ENCODE results near the gene CARD11. TPM values are rescaled to one million over a fixed set of nuclear protein-coding genes. Genes with fewer than 3 reads are reported as not detected.

CARD11 gene
- total and polyA plus RNA-seq, 4 donors: 0.18 to 1.9 (median 1.5) TPM

DNA sequence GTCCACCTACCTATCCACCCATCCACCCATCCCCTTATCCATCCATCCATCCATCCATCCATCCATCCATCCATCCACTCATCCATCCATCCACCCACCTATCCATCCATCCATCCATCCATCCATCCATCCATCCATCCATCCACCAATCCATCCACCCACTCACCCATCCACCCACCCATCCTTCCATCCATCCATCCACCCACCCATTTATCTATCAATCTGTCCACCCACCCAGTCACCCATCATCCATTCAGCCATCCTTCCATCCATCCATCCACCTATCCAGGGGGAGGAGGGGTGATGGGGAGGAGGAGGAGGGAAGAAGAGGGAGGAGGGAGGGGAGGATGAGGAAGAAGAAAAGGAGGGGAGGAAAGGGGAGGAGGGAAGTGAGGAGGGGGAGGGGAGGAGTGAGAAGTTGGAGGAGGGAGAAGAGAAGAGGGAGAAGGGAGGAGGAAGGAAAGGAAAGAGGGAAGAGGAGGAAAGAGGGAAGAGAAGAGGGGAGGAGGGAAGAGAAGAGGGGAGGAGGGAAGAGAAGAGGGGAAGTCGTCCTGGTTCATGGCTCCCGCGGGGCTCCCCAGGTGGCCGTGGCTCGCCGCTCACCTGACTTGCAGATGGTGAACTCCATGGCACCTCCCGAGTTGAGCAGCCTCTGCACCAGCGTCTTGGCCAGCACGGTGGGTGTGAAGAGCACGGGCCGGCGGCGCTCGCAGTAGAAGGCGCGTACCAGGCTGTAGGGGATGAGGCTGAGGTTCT is 130.8 kb downstream of the CARD11 start:
- ATAC-seq (ENCODE audit: low FRiP score) (no peak), DNase-seq (no peak)
- H3K36me3 ChIP-seq (ENCODE audit: control insufficient read depth in 1 of 2, insufficient read depth in 2 of 2, low read length in 1 of 2): no peaks in the 10 kb centered on the region
- no peak overlapping the region for H3K4me3 ChIP-seq (ENCODE audit: low read length in 2 of 2)
- H3K4me1 ChIP-seq (ENCODE audit: control insufficient read depth in 1 of 2, insufficient read depth in 2 of 2, low read length in 2 of 2): no peaks in the 10 kb centered on the region
- intact Hi-C loops (cut with DNase I): no loop called here
- no peaks in the 10 kb centered on the region for H3K9me3 ChIP-seq (ENCODE audit: control insufficient read depth, low read length)
- 92 to 94% methylated on average over 15 to 16 of the region's 16 CpGs for WGBS, 2 donors
- no peaks in the 10 kb centered on the region for H3K27me3 ChIP-seq (ENCODE audit: control insufficient read depth in 1 of 2, insufficient read depth in 2 of 2, low read length in 1 of 2)
- no peak overlapping the region for H3K27ac ChIP-seq (ENCODE audit: low read depth in 1 of 2, low read length in 2 of 2)

DNA sequence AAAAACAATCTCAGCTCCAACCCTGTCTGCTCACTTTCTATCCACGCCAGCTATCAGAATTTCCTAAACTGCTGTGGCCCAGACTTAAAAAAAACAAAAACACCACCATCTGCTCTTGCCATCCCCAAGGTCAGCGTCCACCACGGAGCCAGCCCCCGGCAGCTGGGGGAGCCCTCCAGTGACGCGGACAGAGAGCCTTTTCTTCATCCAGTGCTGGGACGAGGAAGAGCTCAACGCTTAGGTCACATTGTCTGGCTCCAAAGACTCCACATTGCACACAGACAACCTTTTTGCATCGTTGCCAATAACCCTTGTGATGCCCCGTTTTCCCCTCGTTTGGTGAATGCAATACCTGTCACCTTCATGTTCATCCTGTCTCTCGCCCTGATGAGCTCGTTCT is 132.2 kb downstream of the CARD11 start:
- H3K9me3 ChIP-seq (ENCODE audit: control insufficient read depth, low read length): no peaks in the 10 kb centered on the region
- H3K36me3 ChIP-seq (ENCODE audit: control insufficient read depth in 1 of 2, insufficient read depth in 2 of 2, low read length in 1 of 2): no peaks in the 10 kb centered on the region
- 7 to 8% methylated on average over 13 of the region's 13 CpGs for WGBS, 2 donors
- no peak overlapping the region for H3K27ac ChIP-seq (ENCODE audit: low read depth in 1 of 2, low read length in 2 of 2)
- no peaks in the 10 kb centered on the region for H3K4me1 ChIP-seq (ENCODE audit: control insufficient read depth in 1 of 2, insufficient read depth in 2 of 2, low read length in 2 of 2)
- no peak for DNase-seq
- no peak overlapping the region for H3K4me3 ChIP-seq (ENCODE audit: low read length in 2 of 2)
- ATAC-seq (ENCODE audit: low FRiP score): no peak
- intact Hi-C loops (cut with DNase I): no loop called here
- H3K27me3 ChIP-seq (ENCODE audit: control insufficient read depth in 1 of 2, insufficient read depth in 2 of 2, low read length in 1 of 2): no peaks in the 10 kb centered on the region

DNA sequence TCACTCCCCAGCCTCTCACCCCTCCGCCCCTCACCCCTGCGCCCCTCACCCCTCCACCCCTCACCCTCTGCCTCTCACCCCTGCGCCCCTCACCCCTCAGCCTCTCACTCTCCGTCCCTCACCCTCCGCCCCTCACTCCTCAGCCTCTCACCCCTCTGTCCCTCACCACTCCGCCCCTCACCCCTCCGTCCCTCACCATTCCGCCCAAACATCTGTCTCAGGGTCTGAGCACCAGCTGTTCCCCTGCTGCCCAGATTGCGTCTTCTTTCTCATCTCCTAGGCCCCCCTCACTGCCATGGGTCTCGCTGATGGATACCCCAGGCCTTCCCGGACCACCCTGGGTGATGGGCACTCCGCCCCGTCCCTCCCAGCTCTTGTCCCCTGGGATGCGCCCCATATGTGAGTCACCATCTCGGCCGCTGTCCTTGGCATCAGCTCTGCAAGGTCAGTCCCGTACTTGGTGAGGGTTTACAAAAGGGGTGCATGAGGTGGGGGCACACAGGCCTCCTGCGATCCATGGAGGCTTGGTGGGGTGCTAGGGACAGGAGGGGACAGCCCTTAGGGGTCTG is 134.1 kb downstream of the CARD11 start:
- no peaks in the 10 kb centered on the region for H3K36me3 ChIP-seq (ENCODE audit: control insufficient read depth in 1 of 2, insufficient read depth in 2 of 2, low read length in 1 of 2)
- no peak for DNase-seq
- intact Hi-C loops (cut with DNase I): no loop called here
- H3K4me3 ChIP-seq (ENCODE audit: low read length in 2 of 2): no peak overlapping the region
- H3K9me3 ChIP-seq (ENCODE audit: control insufficient read depth, low read length): peaks cover 2% of the 10 kb centered on the region
- H3K27ac ChIP-seq (ENCODE audit: low read depth in 1 of 2, low read length in 2 of 2): no peak overlapping the region
- no peaks in the 10 kb centered on the region for H3K27me3 ChIP-seq (ENCODE audit: control insufficient read depth in 1 of 2, insufficient read depth in 2 of 2, low read length in 1 of 2)
- no peak for ATAC-seq (ENCODE audit: low FRiP score)
- H3K4me1 ChIP-seq (ENCODE audit: control insufficient read depth in 1 of 2, insufficient read depth in 2 of 2, low read length in 2 of 2): no peaks in the 10 kb centered on the region
- WGBS, 2 donors: 89 to 91% methylated on average over 16 to 18 of the region's 18 CpGs

DNA sequence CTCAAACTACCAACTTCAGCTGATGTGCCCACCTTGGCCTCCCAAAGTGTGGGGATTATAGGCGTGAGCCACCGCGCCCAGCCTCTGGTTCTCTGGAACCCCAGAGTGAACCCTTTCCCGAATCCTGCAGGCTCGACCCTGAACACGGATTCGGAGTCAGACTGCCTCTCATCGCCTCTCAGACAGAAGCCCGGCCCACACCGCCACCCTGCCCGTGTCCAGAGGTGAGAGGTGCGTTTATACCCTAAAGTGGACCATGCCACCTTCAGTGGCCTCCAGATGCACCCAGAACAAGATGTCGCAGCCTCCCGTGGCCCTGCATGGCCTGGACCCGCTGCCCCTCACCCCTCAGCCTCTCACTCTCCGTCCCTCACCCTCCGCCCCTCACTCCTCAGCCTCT is 134.6 kb downstream of the CARD11 start:
- no peak for DNase-seq
- 93 to 95% methylated on average over 14 to 17 of the region's 17 CpGs for WGBS, 2 donors
- ATAC-seq (ENCODE audit: low FRiP score): no peak
- no peaks in the 10 kb centered on the region for H3K27me3 ChIP-seq (ENCODE audit: control insufficient read depth in 1 of 2, insufficient read depth in 2 of 2, low read length in 1 of 2)
- no peaks in the 10 kb centered on the region for H3K36me3 ChIP-seq (ENCODE audit: control insufficient read depth in 1 of 2, insufficient read depth in 2 of 2, low read length in 1 of 2)
- H3K4me3 ChIP-seq (ENCODE audit: low read length in 2 of 2): no peak overlapping the region
- intact Hi-C loops (cut with DNase I): no loop called here
- H3K9me3 ChIP-seq (ENCODE audit: control insufficient read depth, low read length): peaks cover 2% of the 10 kb centered on the region
- H3K4me1 ChIP-seq (ENCODE audit: control insufficient read depth in 1 of 2, insufficient read depth in 2 of 2, low read length in 2 of 2): no peaks in the 10 kb centered on the region
- H3K27ac ChIP-seq (ENCODE audit: low read depth in 1 of 2, low read length in 2 of 2): no peak overlapping the region

DNA sequence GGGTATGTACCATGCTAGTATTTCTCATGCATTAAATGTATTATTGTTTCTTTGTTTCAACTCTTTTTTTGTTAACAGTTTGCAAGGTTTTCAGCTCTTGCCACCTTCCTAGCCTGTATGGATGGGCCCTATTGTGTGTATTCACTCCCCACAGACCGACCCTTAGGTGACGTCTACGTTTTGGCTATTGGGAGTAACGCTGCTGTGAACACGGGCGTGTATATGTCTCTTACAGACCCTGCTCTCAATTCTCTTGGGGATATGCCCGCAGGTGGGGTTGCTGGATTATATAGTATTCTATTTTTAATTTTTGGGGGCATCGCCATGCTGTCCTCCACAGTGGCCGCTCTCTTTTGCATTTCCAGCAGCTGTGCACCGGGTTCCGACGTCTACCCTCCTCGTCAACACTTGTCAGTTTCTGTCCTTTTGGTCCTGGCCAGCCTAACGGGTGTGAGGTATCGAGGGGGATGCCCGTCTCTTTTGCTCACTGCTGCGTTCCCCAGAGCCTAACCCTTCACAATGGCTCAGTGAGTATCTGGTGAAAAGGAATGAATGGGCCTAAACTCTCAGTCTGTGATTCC is 135.5 kb downstream of the CARD11 start:
- H3K4me1 ChIP-seq (ENCODE audit: control insufficient read depth in 1 of 2, insufficient read depth in 2 of 2, low read length in 2 of 2): no peaks in the 10 kb centered on the region
- no peak overlapping the region for H3K4me3 ChIP-seq (ENCODE audit: low read length in 2 of 2)
- DNase-seq: no peak
- intact Hi-C loops (cut with DNase I): no loop called here
- no peaks in the 10 kb centered on the region for H3K27me3 ChIP-seq (ENCODE audit: control insufficient read depth in 1 of 2, insufficient read depth in 2 of 2, low read length in 1 of 2)
- no peaks in the 10 kb centered on the region for H3K36me3 ChIP-seq (ENCODE audit: control insufficient read depth in 1 of 2, insufficient read depth in 2 of 2, low read length in 1 of 2)
- H3K9me3 ChIP-seq (ENCODE audit: control insufficient read depth, low read length): peaks cover 2% of the 10 kb centered on the region
- WGBS, 2 donors: 95 to 97% methylated on average over 17 of the region's 17 CpGs
- no peak overlapping the region for H3K27ac ChIP-seq (ENCODE audit: low read depth in 1 of 2, low read length in 2 of 2)
- no peak for ATAC-seq (ENCODE audit: low FRiP score)

DNA sequence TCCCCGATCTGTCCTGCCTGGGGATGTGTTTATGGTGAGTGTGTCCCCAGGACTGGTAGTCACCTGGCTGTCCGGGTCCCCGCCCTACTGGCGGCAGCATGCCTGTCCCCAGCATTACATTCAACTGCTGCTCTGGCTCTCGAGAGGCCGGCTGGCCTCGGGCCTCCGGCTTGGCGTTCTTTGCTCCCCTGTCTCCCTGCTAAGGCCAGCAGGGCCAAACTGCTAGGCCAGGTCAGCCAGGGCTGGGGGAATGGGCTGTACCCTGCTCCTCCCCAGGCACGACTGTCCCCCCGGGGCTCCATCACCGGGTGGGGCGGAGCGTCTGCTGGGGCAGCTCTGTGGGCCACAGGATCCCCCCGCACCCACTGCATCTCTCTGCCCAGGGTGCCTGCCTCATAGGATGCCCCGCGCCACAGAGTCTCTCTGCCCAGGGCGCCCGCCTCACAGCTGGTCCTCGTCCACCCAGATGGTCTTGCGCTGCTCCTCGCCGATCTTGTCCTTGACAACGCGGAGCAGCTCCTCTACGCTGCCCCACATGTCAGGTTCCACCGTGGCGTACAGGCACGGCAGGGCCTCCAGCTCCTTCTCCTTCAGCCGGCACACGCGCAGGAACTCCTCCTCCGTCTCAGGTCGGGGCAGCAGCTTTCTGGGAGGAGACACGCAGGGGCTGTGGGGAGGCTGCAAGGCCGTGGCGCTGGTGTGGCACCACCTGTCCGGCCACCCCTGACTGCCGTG is 137.3 kb downstream of the CARD11 start:
- Histone ChIP-seq H3K4me3 (ENCODE audit: low read length in 2 of 2) (no peak overlapping the region), H3K27me3 (ENCODE audit: control insufficient read depth in 1 of 2, insufficient read depth in 2 of 2, low read length in 1 of 2) (no peaks in the 10 kb centered on the region), H3K9me3 (ENCODE audit: control insufficient read depth, low read length) (peaks cover 2% of the 10 kb centered on the region), H3K36me3 (ENCODE audit: control insufficient read depth in 1 of 2, insufficient read depth in 2 of 2, low read length in 1 of 2) (no peaks in the 10 kb centered on the region), H3K4me1 (ENCODE audit: control insufficient read depth in 1 of 2, insufficient read depth in 2 of 2, low read length in 2 of 2) (no peaks in the 10 kb centered on the region), H3K27ac (ENCODE audit: low read depth in 1 of 2, low read length in 2 of 2) (no peak overlapping the region)
- DNase-seq (no peak), ATAC-seq (ENCODE audit: low FRiP score) (no peak)
- intact Hi-C loops (cut with DNase I): no loop called here
- 94% methylated on average over 34 to 39 of the region's 39 CpGs for WGBS, 2 donors

DNA sequence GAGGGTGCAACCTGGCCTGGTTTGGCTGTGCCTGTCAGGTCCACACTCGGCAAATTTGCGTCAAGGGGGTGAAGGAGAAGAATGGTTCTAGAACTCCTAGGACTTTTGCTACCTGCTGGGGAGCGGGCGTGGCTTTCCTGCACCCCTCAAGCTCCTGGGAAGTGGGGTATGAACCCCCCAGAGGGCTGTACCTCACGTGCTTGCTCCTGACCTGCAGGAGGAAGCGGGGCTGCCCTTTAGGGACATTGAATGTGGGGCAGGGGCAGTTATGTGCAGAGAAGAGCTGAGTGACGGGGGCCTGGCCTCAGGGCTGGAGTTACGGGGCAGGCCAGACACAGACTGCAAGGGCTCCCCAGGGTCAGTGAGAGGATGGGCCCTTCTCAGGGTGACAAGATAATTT is 138.2 kb downstream of the CARD11 start:
- no peak for DNase-seq
- ATAC-seq (ENCODE audit: low FRiP score): no peak
- Histone ChIP-seq H3K4me3 (ENCODE audit: low read length in 2 of 2) (no peak overlapping the region), H3K9me3 (ENCODE audit: control insufficient read depth, low read length) (peaks cover 3% of the 10 kb centered on the region), H3K36me3 (ENCODE audit: control insufficient read depth in 1 of 2, insufficient read depth in 2 of 2, low read length in 1 of 2) (no peaks in the 10 kb centered on the region), H3K27me3 (ENCODE audit: control insufficient read depth in 1 of 2, insufficient read depth in 2 of 2, low read length in 1 of 2) (no peaks in the 10 kb centered on the region), H3K27ac (ENCODE audit: low read depth in 1 of 2, low read length in 2 of 2) (no peak overlapping the region), H3K4me1 (ENCODE audit: control insufficient read depth in 1 of 2, insufficient read depth in 2 of 2, low read length in 2 of 2) (no peaks in the 10 kb centered on the region)
- intact Hi-C loops (cut with DNase I): no loop called here
- 98 to 99% methylated on average over 8 of the region's 8 CpGs for WGBS, 2 donors

DNA sequence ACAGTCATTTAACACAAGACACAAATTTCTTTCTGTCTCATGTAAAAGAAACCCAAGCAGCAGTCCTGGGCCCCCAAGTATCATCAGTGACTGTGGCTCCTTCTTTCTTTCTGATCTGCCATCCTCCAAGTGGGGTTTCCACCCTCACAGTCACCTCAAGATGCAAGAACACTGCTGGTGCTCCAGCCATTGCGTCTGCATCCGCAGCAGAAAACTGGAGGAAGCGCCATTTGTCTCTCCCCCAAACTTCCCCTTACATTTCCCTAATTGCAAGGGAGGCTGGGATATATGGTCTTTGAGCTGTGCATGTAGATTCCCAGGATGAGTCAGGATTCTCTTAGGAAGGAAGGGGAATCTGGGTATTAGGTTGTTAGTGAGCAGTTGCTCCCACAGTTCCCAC is 138.6 kb downstream of the CARD11 start:
- no peak overlapping the region for H3K27ac ChIP-seq (ENCODE audit: low read depth in 1 of 2, low read length in 2 of 2)
- 97 to 98% methylated on average over 3 of the region's 3 CpGs for WGBS, 2 donors
- DNase-seq: no peak
- ATAC-seq (ENCODE audit: low FRiP score): no peak
- no peaks in the 10 kb centered on the region for H3K27me3 ChIP-seq (ENCODE audit: control insufficient read depth in 1 of 2, insufficient read depth in 2 of 2, low read length in 1 of 2)
- H3K4me3 ChIP-seq (ENCODE audit: low read length in 2 of 2): no peak overlapping the region
- no peaks in the 10 kb centered on the region for H3K36me3 ChIP-seq (ENCODE audit: control insufficient read depth in 1 of 2, insufficient read depth in 2 of 2, low read length in 1 of 2)
- H3K9me3 ChIP-seq (ENCODE audit: control insufficient read depth, low read length): peaks cover 3% of the 10 kb centered on the region
- H3K4me1 ChIP-seq (ENCODE audit: control insufficient read depth in 1 of 2, insufficient read depth in 2 of 2, low read length in 2 of 2): no peaks in the 10 kb centered on the region
- intact Hi-C loops (cut with DNase I): no loop called here
